ENCODE measurements around the gene GLB1L.

GLB1L gene

GRCh38 chr2:219229305-219230058 lies 15.8 kb downstream of the GLB1L start, which contains the start of the genes ANKZF1 and ATG9A:
ANKZF1 (plus strand) TSS chr2:219229806; CDS start chr2:219230258, 452 bp downstream.
ATG9A (minus strand) TSS chr2:219229636; CDS start chr2:219228024, 1,612 bp downstream.
- Histone ChIP-seq H3K27me3 (ENCODE audit: control insufficient read depth in 1 of 2, insufficient read depth in 2 of 2, low read length in 2 of 2) (no peaks in the 10 kb centered on the region), H3K36me3 (ENCODE audit: insufficient read depth, low read length) (peaks cover 50% of the 10 kb centered on the region), H3K9me3 (ENCODE audit: low read length) (no peaks in the 10 kb centered on the region), H3K4me1 (ENCODE audit: insufficient read depth, low read length) (peaks cover 24% of the 10 kb centered on the region), H3K9ac (ENCODE audit: low read length) (peak within 1 kb of the TSS; percentile 88), H3K4me3 (ENCODE audit: low read depth in 1 of 2, low read length in 2 of 2) (peak within 1 kb of the TSS; percentile 83 to 91), H3K27ac (ENCODE audit: low read depth, low read length) (peak within 1 kb of the TSS; percentile 96)

GRCh38 chr2:219228911-219229304 lies 16.3 kb downstream of the GLB1L start:
- H3K27ac ChIP-seq (ENCODE audit: low read depth, low read length): peak overlapping the region; percentile 96
- H3K9ac ChIP-seq (ENCODE audit: low read length): peak overlapping the region; percentile 88
- no peaks in the 10 kb centered on the region for H3K9me3 ChIP-seq (ENCODE audit: low read length)
- no peaks in the 10 kb centered on the region for H3K27me3 ChIP-seq (ENCODE audit: control insufficient read depth in 1 of 2, insufficient read depth in 2 of 2, low read length in 2 of 2)
- H3K4me3 ChIP-seq (ENCODE audit: low read depth in 1 of 2, low read length in 2 of 2): peak overlapping the region; percentile 83 to 91
- H3K4me1 ChIP-seq (ENCODE audit: insufficient read depth, low read length): peaks cover 24% of the 10 kb centered on the region
- peaks cover 50% of the 10 kb centered on the region for H3K36me3 ChIP-seq (ENCODE audit: insufficient read depth, low read length)

GRCh38 chr2:219228041-219228910 lies 17.0 kb downstream of the GLB1L start:
- peak overlapping the region; percentile 83 to 91 for H3K4me3 ChIP-seq (ENCODE audit: low read depth in 1 of 2, low read length in 2 of 2)
- peak overlapping the region; percentile 96 for H3K27ac ChIP-seq (ENCODE audit: low read depth, low read length)
- peaks cover 50% of the 10 kb centered on the region for H3K36me3 ChIP-seq (ENCODE audit: insufficient read depth, low read length)
- no peaks in the 10 kb centered on the region for H3K27me3 ChIP-seq (ENCODE audit: control insufficient read depth in 1 of 2, insufficient read depth in 2 of 2, low read length in 2 of 2)
- peak overlapping the region; percentile 88 for H3K9ac ChIP-seq (ENCODE audit: low read length)
- H3K9me3 ChIP-seq (ENCODE audit: low read length): no peaks in the 10 kb centered on the region
- peaks cover 24% of the 10 kb centered on the region for H3K4me1 ChIP-seq (ENCODE audit: insufficient read depth, low read length)

GRCh38 chr2:219225350-219225749 lies 19.9 kb downstream of the GLB1L start:
- peaks cover 61% of the 10 kb centered on the region for H3K36me3 ChIP-seq (ENCODE audit: insufficient read depth, low read length)
- no peak overlapping the region for H3K27ac ChIP-seq (ENCODE audit: low read depth, low read length)
- no peak overlapping the region for H3K4me3 ChIP-seq (ENCODE audit: low read depth in 1 of 2, low read length in 2 of 2)

DNA sequence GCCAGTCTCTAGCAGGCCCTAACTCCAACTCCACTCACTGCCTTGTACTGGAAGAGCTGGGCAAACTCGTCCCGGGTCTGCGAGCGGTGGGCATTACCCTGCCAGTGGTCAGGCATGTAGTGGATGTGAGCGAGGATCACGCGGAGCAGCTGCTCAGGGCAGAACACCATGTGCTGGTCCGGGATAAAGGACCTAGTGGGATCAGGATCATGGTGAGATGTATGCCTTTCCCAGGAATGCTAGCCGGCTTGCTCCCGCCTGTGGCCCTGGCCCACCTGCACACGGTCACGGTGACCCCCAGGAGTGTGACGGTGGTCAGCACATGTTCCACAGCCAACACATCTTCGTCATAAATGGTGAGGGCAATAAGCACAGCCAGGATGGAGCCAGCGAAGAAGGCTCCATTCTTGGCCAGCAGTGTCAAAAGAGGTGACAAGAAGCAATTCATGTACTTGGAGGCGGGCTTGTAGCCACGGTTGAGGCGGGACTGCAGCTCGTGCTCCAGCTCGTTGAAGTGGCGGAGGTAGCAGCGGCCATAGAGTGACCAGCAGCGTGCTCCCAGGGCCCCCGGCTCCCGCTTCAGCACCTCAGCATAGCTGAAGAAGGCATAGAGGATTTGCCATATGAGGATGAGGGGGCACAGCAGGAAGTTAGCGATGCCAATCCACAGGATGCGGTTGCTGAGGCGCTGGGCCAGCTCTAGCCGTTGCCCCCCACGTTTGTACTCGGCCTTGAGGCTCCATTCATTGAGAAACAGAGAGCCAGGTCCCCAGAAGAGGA lies 21.2 kb downstream of the GLB1L start:
- Histone ChIP-seq H3K9me3 (ENCODE audit: low read length) (no peaks in the 10 kb centered on the region), H3K9ac (ENCODE audit: low read length) (no peak overlapping the region), H3K36me3 (ENCODE audit: insufficient read depth, low read length) (peaks cover 67% of the 10 kb centered on the region)

More at GRCh38 chr2:219225350-219225749, 19.9 kb downstream of the GLB1L start:
- Histone ChIP-seq H3K27me3 (ENCODE audit: control insufficient read depth in 1 of 2, insufficient read depth in 2 of 2, low read length in 2 of 2) (no peaks in the 10 kb centered on the region), H3K9me3 (ENCODE audit: low read length) (no peaks in the 10 kb centered on the region), H3K9ac (ENCODE audit: low read length) (no peak overlapping the region), H3K4me1 (ENCODE audit: insufficient read depth, low read length) (peaks cover 16% of the 10 kb centered on the region)

GRCh38 chr2:219221957-219222518 lies 23.2 kb downstream of the GLB1L start:
- H3K27ac ChIP-seq (ENCODE audit: low read depth, low read length): no peak overlapping the region
- H3K27me3 ChIP-seq (ENCODE audit: control insufficient read depth in 1 of 2, insufficient read depth in 2 of 2, low read length in 2 of 2): no peaks in the 10 kb centered on the region
- peaks cover 18% of the 10 kb centered on the region for H3K4me1 ChIP-seq (ENCODE audit: insufficient read depth, low read length)
- H3K4me3 ChIP-seq (ENCODE audit: low read depth in 1 of 2, low read length in 2 of 2): no peak overlapping the region
- no peak overlapping the region for H3K9ac ChIP-seq (ENCODE audit: low read length)
- H3K36me3 ChIP-seq (ENCODE audit: insufficient read depth, low read length): peaks cover 65% of the 10 kb centered on the region
- no peaks in the 10 kb centered on the region for H3K9me3 ChIP-seq (ENCODE audit: low read length)

More for the DNA sequence above, 21.2 kb downstream of the GLB1L start:
- H3K27ac ChIP-seq (ENCODE audit: low read depth, low read length): no peak overlapping the region
- H3K4me1 ChIP-seq (ENCODE audit: insufficient read depth, low read length): peaks cover 24% of the 10 kb centered on the region
- H3K27me3 ChIP-seq (ENCODE audit: control insufficient read depth in 1 of 2, insufficient read depth in 2 of 2, low read length in 2 of 2): no peaks in the 10 kb centered on the region
- no peak overlapping the region for H3K4me3 ChIP-seq (ENCODE audit: low read depth in 1 of 2, low read length in 2 of 2)

- Histone ChIP-seq H3K9ac (ENCODE audit: low read length) (no peak overlapping the region), H3K36me3 (ENCODE audit: insufficient read depth, low read length) (peaks cover 66% of the 10 kb centered on the region), H3K9me3 (ENCODE audit: low read length) (no peaks in the 10 kb centered on the region), H3K4me3 (ENCODE audit: low read depth in 1 of 2, low read length in 2 of 2) (no peak overlapping the region), H3K27ac (ENCODE audit: low read depth, low read length) (no peak overlapping the region), H3K27me3 (ENCODE audit: control insufficient read depth in 1 of 2, insufficient read depth in 2 of 2, low read length in 2 of 2) (no peaks in the 10 kb centered on the region), H3K4me1 (ENCODE audit: insufficient read depth, low read length) (peaks cover 26% of the 10 kb centered on the region)
These were observed 24.4 kb downstream of the GLB1L start for GRCh38 chr2:219220652-219221402.

- peak overlapping the region; percentile 93 for H3K27ac ChIP-seq (ENCODE audit: low read depth, low read length)
- H3K4me3 ChIP-seq (ENCODE audit: low read depth in 1 of 2, low read length in 2 of 2): peak overlapping the region in 1 of 2 donors; percentile 58
- peaks cover 69% of the 10 kb centered on the region for H3K36me3 ChIP-seq (ENCODE audit: insufficient read depth, low read length)
- no peaks in the 10 kb centered on the region for H3K9me3 ChIP-seq (ENCODE audit: low read length)
- H3K27me3 ChIP-seq (ENCODE audit: control insufficient read depth in 1 of 2, insufficient read depth in 2 of 2, low read length in 2 of 2): no peaks in the 10 kb centered on the region
- H3K4me1 ChIP-seq (ENCODE audit: insufficient read depth, low read length): peaks cover 26% of the 10 kb centered on the region
- peak overlapping the region; percentile 76 for H3K9ac ChIP-seq (ENCODE audit: low read length)
These were observed 25.3 kb downstream of the GLB1L start for GRCh38 chr2:219219784-219220532.

DNA sequence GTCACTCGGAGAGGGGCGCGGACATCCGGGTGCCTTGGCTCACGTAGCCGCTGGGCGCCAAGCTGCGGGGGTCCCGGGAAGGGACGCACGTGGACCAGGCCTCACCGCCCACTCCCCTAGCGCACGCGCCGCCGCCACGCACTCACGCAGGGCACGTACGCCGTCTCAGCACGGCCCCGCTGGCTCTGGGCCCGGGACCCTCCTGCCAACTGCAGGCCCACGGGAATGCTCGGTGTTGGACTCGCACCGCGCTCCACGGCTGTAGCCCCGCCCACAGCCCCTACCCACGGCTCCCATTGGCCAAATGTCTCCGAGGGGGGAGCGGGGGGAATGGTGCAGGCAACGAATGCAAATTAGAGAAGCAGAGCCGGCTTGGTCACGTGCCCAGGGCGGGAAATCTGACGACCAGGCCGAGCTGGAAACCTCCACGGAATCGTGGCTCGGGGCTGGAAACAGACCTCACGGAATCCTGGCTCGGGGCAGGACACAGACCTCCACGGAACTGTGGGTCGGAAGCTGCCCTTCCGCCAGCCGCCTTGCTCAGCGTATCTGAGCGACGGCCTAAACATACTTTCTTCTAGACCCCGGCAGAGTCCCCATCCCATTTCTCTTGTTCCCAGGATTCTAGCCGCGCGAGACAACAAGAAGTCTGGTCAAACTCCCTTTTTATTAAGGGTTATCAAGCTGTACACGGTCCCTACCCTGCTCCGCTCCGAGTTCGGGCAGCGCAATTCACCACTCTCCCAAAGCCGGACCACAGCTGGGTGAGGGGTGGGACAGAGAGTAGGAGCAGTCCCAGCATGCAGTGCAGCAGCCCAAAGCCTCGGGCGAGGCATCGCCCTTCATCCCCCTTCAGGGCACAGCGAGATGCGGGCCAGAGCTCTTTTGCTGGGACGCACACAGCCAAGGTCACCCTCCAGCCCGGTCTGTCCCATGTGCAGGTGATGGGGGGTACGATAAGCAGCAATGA lies 26.2 kb downstream of the GLB1L start, which contains the start of gene ABCB6:
Gene ABCB6, minus strand, starts transcription at position 227 of the 970 bp plus-strand sequence. CDS start 285 bp downstream, outside the sequence.
- Histone ChIP-seq H3K27ac (ENCODE audit: low read depth, low read length) (peak within 1 kb of the TSS; percentile 93), H3K9me3 (ENCODE audit: low read length) (no peaks in the 10 kb centered on the region), H3K36me3 (ENCODE audit: insufficient read depth, low read length) (peaks cover 69% of the 10 kb centered on the region), H3K4me1 (ENCODE audit: insufficient read depth, low read length) (peaks cover 26% of the 10 kb centered on the region), H3K27me3 (ENCODE audit: control insufficient read depth in 1 of 2, insufficient read depth in 2 of 2, low read length in 2 of 2) (no peaks in the 10 kb centered on the region), H3K9ac (ENCODE audit: low read length) (peak within 1 kb of the TSS; percentile 76), H3K4me3 (ENCODE audit: low read depth in 1 of 2, low read length in 2 of 2) (peak within 1 kb of the TSS; percentile 50 to 58)

Data from muscle layer of colon (tissue), 2 donors.